ENCODE measurements around the gene SLC22A23.

SLC22A23 gene

DNA sequence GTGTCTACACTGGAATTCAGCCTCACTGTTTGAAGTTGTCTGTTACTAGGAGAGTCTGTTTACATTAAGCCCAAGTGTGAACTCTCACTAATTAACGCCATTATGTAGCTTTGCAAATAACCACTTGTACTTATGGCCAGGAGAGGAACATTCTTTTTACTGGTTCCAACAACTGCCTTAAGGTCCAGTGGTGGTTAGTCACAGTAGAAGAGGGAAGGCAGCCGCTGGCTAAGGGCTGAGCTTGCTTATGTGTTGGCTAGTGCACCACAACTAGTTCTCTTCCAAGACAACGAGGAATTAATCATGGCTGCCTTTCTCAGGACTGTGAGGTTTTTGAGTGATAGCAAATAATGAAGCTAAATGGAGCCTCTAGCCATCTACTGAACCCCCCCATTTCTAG is 14.9 kb upstream of the SLC22A23 start:
- no peak for DNase-seq

GRCh38 chr6:3471286-3471685 is 14.4 kb upstream of the SLC22A23 start:
- no peak for DNase-seq

DNA sequence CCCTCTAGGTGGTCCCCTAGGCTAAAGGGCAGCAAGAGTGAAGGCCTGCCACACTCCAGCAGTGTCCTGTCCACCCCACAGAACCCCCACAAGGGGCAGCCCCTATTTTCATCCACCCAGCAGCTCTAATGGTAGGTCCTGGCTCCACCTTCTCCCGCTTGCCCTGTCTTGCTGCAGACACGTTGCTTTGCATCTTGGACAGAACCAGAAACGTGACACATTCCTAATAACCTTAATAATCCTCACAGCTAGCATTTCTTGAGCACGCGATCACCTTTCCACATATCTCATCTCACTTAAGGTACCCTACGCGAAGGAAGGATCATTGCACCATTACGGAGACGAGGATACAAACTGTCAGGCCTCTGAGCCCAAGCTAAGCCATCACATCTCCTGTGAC is 11.7 kb upstream of the SLC22A23 start:
- DNase-seq: no peak

DNA sequence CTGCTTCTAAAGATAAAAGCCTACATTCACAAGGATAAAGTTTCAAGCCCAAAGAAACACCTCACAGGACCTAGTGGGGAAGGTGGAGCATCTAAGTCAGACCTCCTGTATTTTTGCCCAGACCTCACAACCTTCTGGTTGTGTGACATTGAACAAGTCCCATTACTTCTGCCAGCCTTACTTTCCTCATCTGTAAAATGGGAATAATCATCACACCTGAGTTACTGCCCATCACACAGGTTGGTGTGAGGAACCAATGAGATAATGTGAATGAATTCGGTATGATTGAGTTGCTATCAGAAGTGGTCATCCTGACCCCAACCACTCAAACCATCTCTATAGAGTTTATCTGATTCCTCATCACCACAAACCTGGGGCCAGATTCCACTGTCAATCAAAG is 11.1 kb upstream of the SLC22A23 start:
- DNase-seq: no peak

- DNase-seq: no peak
Measured at GRCh38 chr6:3466488-3467219, 9.8 kb upstream of the SLC22A23 start.

DNA sequence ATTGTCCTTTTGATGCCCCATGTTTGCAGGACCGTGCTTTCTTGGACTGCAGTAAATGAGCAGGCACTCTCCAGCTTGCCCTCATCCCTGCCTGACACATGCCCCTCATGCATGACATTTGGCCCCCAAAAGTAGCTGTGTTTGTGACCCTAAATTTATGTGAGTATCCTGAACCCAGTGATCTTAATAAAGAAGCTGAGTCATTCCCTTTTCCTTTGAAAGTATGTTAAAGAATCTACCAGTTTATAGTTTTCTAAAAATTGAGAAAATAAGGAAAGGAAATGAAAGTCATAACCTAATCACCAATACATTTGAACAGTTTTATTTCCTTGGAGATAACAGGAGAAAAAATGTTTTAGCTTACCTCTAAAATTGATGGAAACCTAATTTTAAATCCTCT is 3.4 kb upstream of the SLC22A23 start:
- no peak for DNase-seq

DNA sequence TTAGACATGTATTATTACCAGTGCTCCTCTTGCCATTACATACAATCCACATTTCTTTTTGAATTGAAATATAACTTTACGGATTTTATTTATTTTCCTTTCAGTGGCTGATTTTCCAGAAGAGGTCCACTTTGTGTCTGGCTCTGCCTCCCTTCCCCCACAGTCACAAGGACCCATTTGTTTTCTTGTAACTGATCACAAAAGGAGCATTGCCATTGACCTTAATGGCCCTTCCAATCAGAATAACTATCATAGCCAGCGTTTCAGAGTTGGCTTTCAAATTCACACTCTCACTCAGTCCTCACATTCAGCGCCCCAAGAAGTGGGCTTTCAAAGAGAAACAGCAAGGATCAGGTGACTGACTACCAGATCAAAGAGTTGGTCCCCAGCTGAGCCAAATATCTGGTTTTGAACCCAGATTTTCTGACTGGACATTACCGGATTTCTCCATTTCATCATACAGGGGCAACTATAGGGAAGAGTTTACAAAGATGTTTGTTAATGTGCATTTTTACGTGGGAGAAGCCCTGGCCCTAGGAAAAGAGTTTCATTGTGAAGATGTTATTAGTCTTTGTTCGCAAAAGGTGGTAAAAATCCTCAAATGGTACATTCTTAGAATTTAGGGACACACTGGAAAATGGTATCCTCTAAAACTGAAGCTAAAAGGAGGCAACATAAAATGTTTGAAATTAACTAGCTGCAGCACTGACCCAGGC is 2.0 kb upstream of the SLC22A23 start:
- DNase-seq: no peak

GRCh38 chr6:3457710-3458602 is 1.1 kb upstream of the SLC22A23 start:
- peak; percentile 70 for DNase-seq

DNA sequence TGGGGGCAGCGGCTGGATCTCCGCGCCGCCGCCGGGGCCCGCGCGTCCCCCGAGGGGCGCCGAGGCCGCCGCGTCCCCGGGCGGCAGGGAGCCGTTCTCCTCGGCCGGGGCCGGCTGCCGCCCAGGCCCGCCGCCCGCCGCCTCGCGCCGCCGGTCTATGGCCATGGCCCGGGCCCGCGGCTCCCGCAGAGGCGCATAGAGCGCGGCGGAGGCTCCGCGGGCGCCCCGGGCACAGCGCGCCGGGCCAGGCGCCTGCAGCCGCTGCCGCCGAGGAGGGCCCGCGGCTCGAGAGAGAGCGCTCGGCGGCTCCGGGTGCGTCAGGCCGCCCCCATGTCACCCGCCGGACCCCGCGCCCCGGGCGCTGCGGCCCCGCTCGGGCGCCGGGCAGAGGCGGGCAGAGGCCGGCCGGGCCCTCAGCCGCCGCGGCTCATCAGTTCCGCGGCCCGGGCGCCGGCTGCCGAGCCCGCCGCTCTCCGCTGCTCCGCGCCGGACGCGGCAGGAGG is 404 bp downstream of the SLC22A23 start:
- no peak for DNase-seq

GRCh38 chr6:3455569-3456394 is 1.1 kb downstream of the SLC22A23 start:
- no peak for DNase-seq

- no peak for DNase-seq
Measured at GRCh38 chr6:3455147-3455568, 1.7 kb downstream of the SLC22A23 start.

DNA sequence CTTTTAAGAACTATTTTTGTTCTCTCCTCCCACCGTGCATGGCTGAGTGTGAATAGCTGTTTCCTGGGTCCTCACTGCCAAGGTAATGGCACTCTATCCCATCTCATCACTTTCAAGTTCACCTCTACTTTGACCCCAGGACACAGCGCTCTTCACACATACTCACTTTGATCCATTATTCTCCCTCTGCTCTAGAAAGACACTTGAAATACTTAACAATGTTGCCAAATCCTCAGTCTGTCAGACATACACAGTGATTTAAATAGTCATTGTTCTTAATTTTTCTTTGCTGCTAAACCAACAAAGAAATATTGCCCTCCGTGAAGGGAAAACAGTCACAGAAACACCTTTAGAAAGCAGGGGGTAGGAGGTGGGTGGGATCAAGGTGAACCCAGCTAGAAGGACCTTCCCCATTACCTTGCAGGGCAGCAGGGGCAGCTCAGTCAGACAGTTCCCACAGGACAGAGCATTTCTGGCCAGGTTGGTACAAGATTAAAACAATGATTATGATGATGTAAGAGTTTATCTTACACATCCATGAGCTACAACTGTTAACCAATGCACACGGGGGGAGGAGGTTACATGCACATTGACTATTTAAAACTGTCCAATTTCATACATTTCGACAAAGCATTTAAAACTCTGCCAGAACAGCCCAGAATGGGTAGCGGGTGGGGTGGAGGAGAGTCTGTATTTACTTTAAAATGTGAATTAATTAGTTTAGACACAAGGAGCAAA is 2.4 kb downstream of the SLC22A23 start:
- DNase-seq: no peak

- DNase-seq: no peak
Measured at GRCh38 chr6:3453413-3454272, 3.2 kb downstream of the SLC22A23 start.

DNA sequence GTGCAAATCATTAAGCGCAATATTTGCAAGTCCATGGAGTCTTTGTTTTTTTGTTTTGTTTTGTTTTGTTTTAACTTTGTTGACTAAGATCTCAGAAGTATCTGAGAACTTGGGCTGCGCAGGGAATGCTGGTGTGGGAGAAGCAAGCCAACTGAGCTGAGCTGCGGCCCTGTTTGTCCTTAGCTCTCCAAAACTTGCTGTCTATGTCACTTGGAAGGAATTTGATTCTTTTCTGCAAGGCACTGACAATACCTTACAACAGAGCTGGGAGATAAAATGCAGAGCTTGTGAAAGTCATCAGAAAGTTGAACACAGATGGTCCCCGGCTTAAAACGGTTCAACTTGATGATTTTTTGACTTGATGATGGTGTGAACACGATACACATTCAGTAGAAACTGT is 5.4 kb downstream of the SLC22A23 start:
- DNase-seq: no peak

DNA sequence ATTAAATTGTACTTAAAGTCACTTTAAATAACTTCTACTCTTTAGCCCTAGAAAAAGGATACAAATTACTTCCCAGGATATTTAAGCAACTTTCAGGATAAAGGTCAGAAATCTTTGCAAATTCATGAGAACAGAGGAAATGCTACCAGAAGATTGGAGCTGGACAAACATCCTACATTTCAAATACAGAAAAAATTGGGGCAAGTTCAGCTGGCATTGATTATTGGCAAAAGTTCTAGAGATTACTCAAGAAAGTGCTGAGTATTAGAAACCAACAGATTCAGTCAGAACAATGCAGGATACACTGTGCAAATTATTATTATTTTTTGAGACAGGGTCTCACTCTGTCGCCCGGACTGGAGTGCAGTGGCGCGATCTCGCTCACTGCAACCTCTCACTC is 6.0 kb downstream of the SLC22A23 start:
- DNase-seq: no peak

- no peak for DNase-seq
Measured at GRCh38 chr6:3449750-3450305, 7.0 kb downstream of the SLC22A23 start.

- no peak for DNase-seq
Measured at GRCh38 chr6:3449321-3449720, 7.5 kb downstream of the SLC22A23 start.

- no peak for DNase-seq
Measured at GRCh38 chr6:3447005-3447404, 9.8 kb downstream of the SLC22A23 start.

GRCh38 chr6:3446184-3446583 is 10.7 kb downstream of the SLC22A23 start:
- DNase-seq: no peak
